Transverse colon (tissue), 4 donors: ENCODE results near the gene BTBD17. TPM values are rescaled to one million over a fixed set of nuclear protein-coding genes. Genes with fewer than 3 reads are reported as not detected.

Source experiments
- DNase-seq: peaks from one replicate; pipeline ENCODE4 v3.0.0-alpha.2; 2019
- H3K27ac ChIP-seq, 4 donors: fragments of 200-600 bp; sonication (generic); 2 replicates each; pipeline ENCODE4 v1.5.1; 2016 to 2018; ENCODE audit warnings: inconsistent platforms in 4 of 4
- H3K27me3 ChIP-seq: fragments of 200-600 bp; sonication (generic); 2 replicates; pipeline ENCODE4 v1.5.1; 2017; ENCODE audit warnings: inconsistent platforms
- H3K36me3 ChIP-seq, 4 donors: fragments of 200-600 bp; sonication (generic); 2 replicates each; pipeline ENCODE4 v1.5.1; 2017 to 2019; ENCODE audit warnings: inconsistent platforms in 4 of 4
- H3K4me1 ChIP-seq, 4 donors: fragments of 200-600 bp; sonication (generic); 2 replicates each; pipeline ENCODE4 v1.5.1; 2017 to 2020; ENCODE audit warnings: inconsistent platforms in 4 of 4
- H3K4me3 ChIP-seq, 4 donors: fragments of 200-600 bp; sonication (generic); 1 replicate in 1 of 4; 2 replicates in 3 of 4; pipeline versions ENCODE4 v1.5.1 to v1.6.1; 2017 to 2019; ENCODE audit warnings: inconsistent platforms in 4 of 4
- H3K9me3 ChIP-seq, 2 donors: fragments of 200-600 bp; sonication (generic); 2 replicates each; pipeline ENCODE4 v1.5.1; 2017 to 2019; ENCODE audit warnings: inconsistent platforms in 2 of 2
- CTCF ChIP-seq, 5 experiments: fragments of 200-600 bp in 3 of 5; fragments of 450-650 bp in 2 of 5; sonication (generic) in 3 of 5; IDR thresholded peaks; 1 replicate in 2 of 5; 2 replicates in 3 of 5; pipeline ENCODE4 v1.5.1; 2016 to 2017; ENCODE audit warnings: antibody characterized with exemption in 5 of 5, inconsistent platforms in 3 of 5, mild to moderate bottlenecking in 2 of 5, moderate library complexity in 1 of 5
- EP300 ChIP-seq: sonication (generic); formaldehyde crosslinking; IDR thresholded peaks from one replicate; pipeline ENCODE4 v1.6.1; 2017; ENCODE audit warnings: antibody characterized with exemption, low read depth
- POLR2A ChIP-seq: fragments of 450-650 bp; IDR thresholded peaks from one replicate; pipeline ENCODE4 v1.6.1; 2016; ENCODE audit warnings: antibody characterized with exemption, mild to moderate bottlenecking, moderate library complexity
- POLR2AphosphoS5 ChIP-seq, 3 donors: sonication (generic); formaldehyde crosslinking; IDR thresholded peaks; one replicate each; pipeline ENCODE4 v1.6.1; 2016; ENCODE audit warnings: antibody characterized with exemption in 3 of 3
- WGBS, 2 donors: methylation state at CpG; one replicate each; pipeline ENCODE4 v1.1.5; 2018; ENCODE audit warnings: low coverage in 1 of 2; 5-methylcytosine and 5-hydroxymethylcytosine counted together
- in situ Hi-C, 4 donors: fragments of 200-750 bp; cut with MboI; loops; one replicate each; pipeline versions ENCODE4 v1.15.0 to v1.15.1; 2017; ENCODE audit warnings: low sequenced_read_pairs in 3 of 4, low pct_ligation_motif_present in 1 of 4, low pct_unique_long_range_greater_than_20kb in 1 of 4
- intact Hi-C: fragments of 100-400 bp; cut with DNase I; formaldehyde crosslinking; loops from one replicate; pipeline ENCODE4 v1.15.1; 2023; ENCODE audit warnings: low total_unique reads
- total RNA-seq, 4 donors: library from RNA; depleted of rRNA; stranded (reverse); fragments of >200 nt; gene quantifications; one replicate each; pipeline ENCODE4 v1.1.0, GENCODE V29; 2016

The BTBD17 gene
- total RNA-seq, 4 donors from 2014 or later: not detected

DNA sequence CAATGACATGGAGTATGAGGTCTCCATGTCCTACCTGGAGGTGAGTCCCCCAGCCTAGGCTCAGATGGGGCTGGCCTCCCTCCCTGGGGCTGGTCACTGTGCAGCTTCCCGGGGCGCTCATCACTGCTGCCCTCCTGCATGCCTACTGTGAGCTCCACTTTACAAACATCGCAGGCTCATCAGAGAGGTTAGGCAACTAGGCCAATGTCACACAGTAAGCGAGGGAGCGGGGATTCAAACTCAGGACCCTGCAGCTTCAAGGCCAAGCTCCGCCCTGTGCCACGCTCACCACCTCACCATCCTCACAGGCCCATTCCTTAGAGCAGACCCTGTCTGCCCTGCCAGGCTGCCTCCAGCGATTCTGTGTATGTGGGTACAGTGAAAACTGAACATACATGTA, 18.5 kb downstream of the BTBD17 start:
- H3K27me3 ChIP-seq: peaks cover 30% of the 10 kb centered on the region
- WGBS, 2 donors: 88% methylated on average over 8 of the region's 8 CpGs; no CpG with 5 or more reads in 1 of the 2 donors
- H3K9me3 ChIP-seq: no peaks in the 10 kb centered on the region
- no peak overlapping the region for H3K27ac ChIP-seq
- H3K4me1 ChIP-seq: no peaks in the 10 kb centered on the region
- intact Hi-C loops: no loop called here
- no peak for TF ChIP-seq POLR2AphosphoS5 (IDR thresholded peaks at IDR 0.05)
- no peak for TF ChIP-seq EP300
- no peak for TF ChIP-seq CTCF (IDR thresholded peaks at IDR 0.05)
- no peak for TF ChIP-seq POLR2A
- no peak overlapping the region for H3K4me3 ChIP-seq
- DNase-seq: no peak
- H3K36me3 ChIP-seq: no peaks in the 10 kb centered on the region
- in situ Hi-C loops: no loop called here

DNA sequence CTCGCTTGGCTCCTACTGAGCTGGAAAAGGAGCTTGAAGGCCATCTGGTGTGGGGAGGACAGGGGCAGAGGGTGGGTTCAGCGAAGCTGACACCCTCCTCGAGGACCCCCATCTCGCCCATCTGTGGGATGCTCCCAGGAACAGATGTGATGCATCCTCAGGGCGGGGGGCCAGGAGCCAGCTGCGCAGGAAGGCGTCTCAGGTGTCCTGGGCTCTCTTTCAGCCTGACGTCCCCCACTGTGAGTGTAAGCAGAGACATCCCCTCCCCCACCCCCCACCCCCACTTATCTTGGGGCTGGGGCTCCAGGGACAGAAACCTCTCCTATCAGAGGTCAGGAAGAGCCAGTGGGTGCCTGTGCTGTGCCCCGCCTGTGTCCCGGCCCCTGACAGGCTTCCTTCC, 19.4 kb downstream of the BTBD17 start:
- Histone ChIP-seq H3K27me3 (peaks cover 30% of the 10 kb centered on the region), H3K9me3 (no peaks in the 10 kb centered on the region), H3K36me3 (no peaks in the 10 kb centered on the region), H3K4me3 (no peak overlapping the region), H3K27ac (no peak overlapping the region), H3K4me1 (no peaks in the 10 kb centered on the region)
- intact Hi-C loops (no loop called here), in situ Hi-C loops (no loop called here)
- no peak for DNase-seq
- no peak for TF ChIP-seq POLR2A
- no peak for TF ChIP-seq EP300
- TF ChIP-seq CTCF (IDR thresholded peaks at IDR 0.05): no peak
- no peak for TF ChIP-seq POLR2AphosphoS5 (IDR thresholded peaks at IDR 0.05)
- WGBS, 2 donors: 77% methylated on average over 10 of the region's 10 CpGs; no CpG with 5 or more reads in 1 of the 2 donors

- TF ChIP-seq POLR2A (no peak), CTCF (IDR thresholded peaks at IDR 0.05) (no peak)
- in situ Hi-C loops (no loop called here), intact Hi-C loops (no loop called here)
- 55% methylated on average over 11 of the region's 13 CpGs; no CpG with 5 or more reads in 1 of the 2 donors for whole genome bisulfite sequencing, 2 donors
- H3K9me3 ChIP-seq: no peaks in the 10 kb centered on the region
- H3K4me1 ChIP-seq: no peaks in the 10 kb centered on the region
- no peaks in the 10 kb centered on the region for H3K36me3 ChIP-seq
- no peak for DNase-seq
- H3K4me3 ChIP-seq: no peak overlapping the region
- H3K27me3 ChIP-seq: peaks cover 29% of the 10 kb centered on the region
- H3K27ac ChIP-seq: no peak overlapping the region
Measured at GRCh38 chr17:74340470-74341023, 21.1 kb downstream of the BTBD17 start.

DNA sequence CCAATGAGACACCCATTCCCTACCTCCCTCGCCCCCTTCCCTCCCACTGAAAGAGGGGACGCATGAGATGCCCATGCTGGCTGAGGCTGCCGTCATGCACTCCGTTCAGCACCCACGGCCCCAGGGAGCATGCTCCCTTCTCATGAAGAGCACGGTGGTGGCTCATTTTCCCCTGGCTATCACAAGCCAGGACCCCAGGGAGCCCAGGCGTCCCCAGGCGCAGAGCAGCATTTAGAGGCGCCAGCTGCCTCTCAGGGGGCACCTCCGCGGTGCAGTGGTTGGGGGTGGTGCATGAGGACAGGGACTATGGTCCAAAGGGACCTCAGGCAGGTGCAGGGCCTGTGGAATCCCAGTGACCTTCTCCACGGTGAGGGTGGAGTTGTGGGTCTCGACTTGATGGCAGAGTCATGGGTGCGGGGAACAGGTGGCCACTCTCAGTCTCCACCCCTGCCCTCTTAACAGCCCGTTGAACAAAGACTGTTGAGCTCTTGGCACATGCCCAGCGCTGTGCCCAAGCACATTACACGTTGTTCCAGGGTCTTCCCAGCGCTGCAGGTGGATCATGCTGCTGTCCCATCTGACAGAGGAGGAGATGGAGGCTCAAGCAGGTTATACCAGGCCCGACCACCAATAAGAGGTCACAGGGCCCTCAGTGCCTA, 22.0 kb downstream of the BTBD17 start:
- Histone ChIP-seq H3K4me3 (no peak overlapping the region), H3K9me3 (no peaks in the 10 kb centered on the region), H3K36me3 (no peaks in the 10 kb centered on the region), H3K27me3 (peaks cover 21% of the 10 kb centered on the region), H3K27ac (no peak overlapping the region), H3K4me1 (no peaks in the 10 kb centered on the region)
- in situ Hi-C loops: no loop called here
- intact Hi-C loops: no loop called here
- no peak for DNase-seq
- TF ChIP-seq CTCF (IDR thresholded peaks at IDR 0.05) (no peak), POLR2A (no peak), EP300 (no peak), POLR2AphosphoS5 (IDR thresholded peaks at IDR 0.05) (no peak)
- WGBS, 2 donors: 80% methylated on average over 18 of the region's 19 CpGs; no CpG with 5 or more reads in 1 of the 2 donors
